Transverse colon (tissue), 4 donors: ENCODE data around the gene GALNT9. TPM values are rescaled to one million over a fixed set of nuclear protein-coding genes. Genes with fewer than 3 reads are reported as not detected.
"Not testable (repeated sequence)": the region's sequence is repeated elsewhere in the genome, so short reads cannot be mapped to it uniquely, and the experiment has no call there.

Experiments used
- DNase-seq: peaks from one replicate; pipeline ENCODE4 v3.0.0-alpha.2; 2019
- H3K27ac ChIP-seq, 4 donors: fragments of 200-600 bp; sonication (generic); 2 replicates each; pipeline ENCODE4 v1.5.1; 2016 to 2018; ENCODE audit warnings: inconsistent platforms in 4 of 4
- H3K27me3 ChIP-seq: fragments of 200-600 bp; sonication (generic); 2 replicates; pipeline ENCODE4 v1.5.1; 2017; ENCODE audit warnings: inconsistent platforms
- H3K36me3 ChIP-seq, 4 donors: fragments of 200-600 bp; sonication (generic); 2 replicates each; pipeline ENCODE4 v1.5.1; 2017 to 2019; ENCODE audit warnings: inconsistent platforms in 4 of 4
- H3K4me1 ChIP-seq, 4 donors: fragments of 200-600 bp; sonication (generic); 2 replicates each; pipeline ENCODE4 v1.5.1; 2017 to 2020; ENCODE audit warnings: inconsistent platforms in 4 of 4
- H3K4me3 ChIP-seq, 4 donors: fragments of 200-600 bp; sonication (generic); 1 replicate in 1 of 4; 2 replicates in 3 of 4; pipeline versions ENCODE4 v1.5.1 to v1.6.1; 2017 to 2019; ENCODE audit warnings: inconsistent platforms in 4 of 4
- H3K9me3 ChIP-seq, 2 donors: fragments of 200-600 bp; sonication (generic); 2 replicates each; pipeline ENCODE4 v1.5.1; 2017 to 2019; ENCODE audit warnings: inconsistent platforms in 2 of 2
- CTCF ChIP-seq, 5 experiments: fragments of 200-600 bp in 3 of 5; fragments of 450-650 bp in 2 of 5; sonication (generic) in 3 of 5; IDR thresholded peaks; 1 replicate in 2 of 5; 2 replicates in 3 of 5; pipeline ENCODE4 v1.5.1; 2016 to 2017; ENCODE audit warnings: antibody characterized with exemption in 5 of 5, inconsistent platforms in 3 of 5, mild to moderate bottlenecking in 2 of 5, moderate library complexity in 1 of 5
- EP300 ChIP-seq: sonication (generic); formaldehyde crosslinking; IDR thresholded peaks from one replicate; pipeline ENCODE4 v1.6.1; 2017; ENCODE audit warnings: antibody characterized with exemption, low read depth
- POLR2A ChIP-seq: fragments of 450-650 bp; IDR thresholded peaks from one replicate; pipeline ENCODE4 v1.6.1; 2016; ENCODE audit warnings: antibody characterized with exemption, mild to moderate bottlenecking, moderate library complexity
- POLR2AphosphoS5 ChIP-seq, 3 donors: sonication (generic); formaldehyde crosslinking; IDR thresholded peaks; one replicate each; pipeline ENCODE4 v1.6.1; 2016; ENCODE audit warnings: antibody characterized with exemption in 3 of 3
- WGBS, 2 donors: methylation state at CpG; one replicate each; pipeline ENCODE4 v1.1.5; 2018; ENCODE audit warnings: low coverage in 1 of 2; 5-methylcytosine and 5-hydroxymethylcytosine counted together
- in situ Hi-C, 4 donors: fragments of 200-750 bp; cut with MboI; loops; one replicate each; pipeline versions ENCODE4 v1.15.0 to v1.15.1; 2017; ENCODE audit warnings: low sequenced_read_pairs in 3 of 4, low pct_ligation_motif_present in 1 of 4, low pct_unique_long_range_greater_than_20kb in 1 of 4
- intact Hi-C: fragments of 100-400 bp; cut with DNase I; formaldehyde crosslinking; loops from one replicate; pipeline ENCODE4 v1.15.1; 2023; ENCODE audit warnings: low total_unique reads
- total RNA-seq, 4 donors: library from RNA; depleted of rRNA; stranded (reverse); fragments of >200 nt; gene quantifications; one replicate each; pipeline ENCODE4 v1.1.0, GENCODE V29; 2016

The GALNT9 gene
- total RNA-seq, 4 donors from 2014 or later, result 0.82 to 4.5 TPM; not detected in 2

DNA sequence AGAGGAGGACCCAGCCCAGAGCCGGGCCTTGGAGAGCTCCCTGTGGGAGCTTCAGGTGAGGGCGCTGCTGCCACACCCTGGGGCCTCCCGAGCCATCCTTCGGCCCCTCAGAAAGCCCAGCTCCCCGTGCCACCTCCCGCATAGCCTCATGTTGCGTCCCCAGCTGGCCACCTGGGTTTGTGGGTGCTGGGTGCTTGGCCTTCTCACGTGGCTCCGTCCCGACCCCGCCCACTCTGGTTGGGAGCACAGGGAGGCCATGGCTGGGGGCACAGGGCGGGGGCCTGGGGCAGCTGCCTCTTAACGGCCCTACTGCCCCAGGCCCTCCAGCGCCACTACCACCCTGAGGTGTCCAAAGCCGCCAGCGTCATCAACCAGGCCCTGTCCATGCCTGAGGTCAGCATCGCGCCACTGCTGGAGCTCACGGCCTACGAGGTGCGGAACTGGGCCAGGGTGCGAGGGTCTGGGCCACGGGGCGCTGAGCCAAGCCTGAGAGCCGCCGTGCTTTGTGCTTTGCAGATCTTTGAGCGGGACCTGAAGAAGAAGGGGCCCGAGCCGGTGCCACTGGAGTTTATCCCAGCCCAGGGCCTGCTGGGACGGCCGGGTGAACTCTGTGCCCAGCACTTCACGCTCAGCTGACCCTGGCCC lies 177.5 kb downstream of the GALNT9 start:
- Histone ChIP-seq H3K36me3 (peaks cover 0 to 5% (median 0%) of the 10 kb centered on the region in 4 donors), H3K4me1 (peaks cover 0 to 9% (median 7%) of the 10 kb centered on the region in 4 donors), H3K27me3 (no peaks in the 10 kb centered on the region), H3K9me3 (no peaks in the 10 kb centered on the region), H3K27ac (no peak overlapping the region), H3K4me3 (no peak overlapping the region)
- in situ Hi-C loops (no loop called here), intact Hi-C loops (loop anchor here (10.0 kb wide), 1 partner anchor 223 kb away; no protein-coding TSS in a partner anchor)
- no peak for DNase-seq
- WGBS, 2 donors, result 96% methylated on average over 27 of the region's 32 CpGs; no CpG with 5 or more reads in 1 of the 2 donors
- no peak for TF ChIP-seq EP300

GRCh38 chr12:132151145-132151765 lies 178.1 kb downstream of the GALNT9 start:
- 97% methylated on average over 28 of the region's 36 CpGs; no CpG with 5 or more reads in 1 of the 2 donors for WGBS, 2 donors
- TF ChIP-seq POLR2A (no peak), POLR2AphosphoS5 (IDR thresholded peaks at IDR 0.05) (no peak), EP300 (no peak), CTCF (IDR thresholded peaks at IDR 0.05) (no peak)
- intact Hi-C loops (loop anchor here (10.0 kb wide), 1 partner anchor 224 kb away; no protein-coding TSS in a partner anchor), in situ Hi-C loops (no loop called here)
- Histone ChIP-seq H3K4me3 (no peak overlapping the region), H3K36me3 (peaks cover 0 to 5% (median 0%) of the 10 kb centered on the region in 4 donors), H3K27ac (no peak overlapping the region), H3K4me1 (peaks cover 0 to 9% (median 7%) of the 10 kb centered on the region in 4 donors), H3K9me3 (no peaks in the 10 kb centered on the region), H3K27me3 (no peaks in the 10 kb centered on the region)
- DNase-seq, result peak; percentile 6

GRCh38 chr12:132150780-132151144 lies 178.6 kb downstream of the GALNT9 start:
- peaks cover 0 to 5% (median 0%) of the 10 kb centered on the region in 4 donors for H3K36me3 ChIP-seq
- intact Hi-C loops (loop anchor here (10.0 kb wide), 1 partner anchor 224 kb away; no protein-coding TSS in a partner anchor), in situ Hi-C loops (no loop called here)
- H3K27ac ChIP-seq, result no peak overlapping the region
- 87% methylated on average over 6 of the region's 6 CpGs; no CpG with 5 or more reads in 1 of the 2 donors for WGBS, 2 donors
- H3K9me3 ChIP-seq, result no peaks in the 10 kb centered on the region
- no peaks in the 10 kb centered on the region for H3K27me3 ChIP-seq
- H3K4me3 ChIP-seq, result no peak overlapping the region
- no peak for TF ChIP-seq CTCF (IDR thresholded peaks at IDR 0.05)
- no peak for TF ChIP-seq POLR2AphosphoS5 (IDR thresholded peaks at IDR 0.05)
- TF ChIP-seq POLR2A, result no peak
- no peak for TF ChIP-seq EP300
- peak; percentile 4 for DNase-seq
- peaks cover 0 to 9% (median 8%) of the 10 kb centered on the region in 4 donors for H3K4me1 ChIP-seq

GRCh38 chr12:132149526-132149925 lies 179.9 kb downstream of the GALNT9 start:
- DNase-seq, H3K27me3 ChIP-seq, H3K27ac ChIP-seq, H3K9me3 ChIP-seq, intact Hi-C loops, H3K4me3 ChIP-seq, H3K36me3 ChIP-seq, in situ Hi-C loops: not testable (repeated sequence)
- 87% methylated on average over 12 of the region's 32 CpGs; no CpG with 5 or more reads in 1 of the 2 donors for WGBS, 2 donors
- peaks cover 7 to 19% (median 18%) of the 10 kb centered on the region in 4 donors for H3K4me1 ChIP-seq

- Histone ChIP-seq H3K36me3 (peaks cover 0 to 5% (median 0%) of the 10 kb centered on the region in 4 donors), H3K27me3 (no peaks in the 10 kb centered on the region), H3K9me3 (no peaks in the 10 kb centered on the region), H3K27ac (no peak overlapping the region), H3K4me3 (no peak overlapping the region), H3K4me1 (peaks cover 7 to 13% (median 11%) of the 10 kb centered on the region in 4 donors)
- intact Hi-C loops, result no loop called here
- in situ Hi-C loops, result no loop called here
- WGBS, 2 donors, result 97% methylated on average over 27 of the region's 41 CpGs; no CpG with 5 or more reads in 1 of the 2 donors
- TF ChIP-seq POLR2A (no peak), EP300 (no peak), CTCF (IDR thresholded peaks at IDR 0.05) (no peak), POLR2AphosphoS5 (IDR thresholded peaks at IDR 0.05) (no peak)
- no peak for DNase-seq
These were observed 180.9 kb downstream of the GALNT9 start for GRCh38 chr12:132148368-132149045.
